ENCODE data around the gene WIPF3.

The WIPF3 gene

DNA sequence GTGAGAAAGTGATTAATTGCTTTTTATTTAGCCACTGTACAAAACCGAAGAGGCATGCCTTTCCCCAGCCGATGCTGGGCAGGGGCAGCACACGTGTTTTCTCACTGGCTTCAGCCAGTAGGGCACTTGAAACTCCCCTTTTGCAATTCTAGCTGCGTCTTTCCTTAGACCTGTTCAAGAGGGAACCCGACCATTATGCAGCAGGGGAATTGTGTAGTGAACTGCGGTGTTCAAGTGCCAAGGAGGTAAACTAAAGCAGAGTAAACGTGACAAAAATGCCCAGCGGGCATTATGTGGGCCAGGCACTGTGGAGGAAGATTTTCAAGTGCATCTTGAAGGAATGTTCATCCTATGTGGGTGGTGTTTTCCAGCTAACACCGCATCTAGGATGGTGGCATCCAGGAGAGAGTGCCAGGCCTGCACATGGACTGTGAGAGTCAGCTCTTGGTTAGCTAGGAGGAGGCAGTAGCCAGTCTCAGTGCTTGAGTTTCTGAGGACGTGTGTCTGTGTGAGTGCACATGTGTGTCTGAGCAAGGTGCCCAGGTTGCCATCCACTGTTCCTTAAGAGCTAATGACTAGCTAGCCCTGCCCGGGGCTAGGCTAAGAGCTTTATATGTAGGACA, 3.3 kb downstream of the WIPF3 start:
- no peak for DNase-seq

DNA sequence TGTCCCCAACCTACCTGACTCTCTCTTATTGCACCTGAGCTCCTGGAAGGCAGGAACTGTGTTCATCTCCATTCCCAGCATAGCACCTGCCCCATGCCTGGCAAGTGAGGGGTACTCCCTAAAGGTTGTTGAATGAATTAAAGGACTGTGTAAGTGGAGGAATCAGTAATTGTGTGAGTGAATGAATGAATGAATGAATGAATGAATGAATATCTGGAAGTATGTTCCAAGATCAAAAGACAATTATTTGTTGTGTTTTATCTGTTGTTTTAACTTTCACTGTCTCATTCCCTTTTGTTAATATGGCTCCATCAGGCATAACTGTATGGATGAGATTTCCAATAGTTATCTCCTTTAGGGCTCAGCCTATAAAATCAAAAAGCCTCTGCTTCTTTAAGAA, 4.0 kb downstream of the WIPF3 start:
- DNase-seq, result no peak

DNA sequence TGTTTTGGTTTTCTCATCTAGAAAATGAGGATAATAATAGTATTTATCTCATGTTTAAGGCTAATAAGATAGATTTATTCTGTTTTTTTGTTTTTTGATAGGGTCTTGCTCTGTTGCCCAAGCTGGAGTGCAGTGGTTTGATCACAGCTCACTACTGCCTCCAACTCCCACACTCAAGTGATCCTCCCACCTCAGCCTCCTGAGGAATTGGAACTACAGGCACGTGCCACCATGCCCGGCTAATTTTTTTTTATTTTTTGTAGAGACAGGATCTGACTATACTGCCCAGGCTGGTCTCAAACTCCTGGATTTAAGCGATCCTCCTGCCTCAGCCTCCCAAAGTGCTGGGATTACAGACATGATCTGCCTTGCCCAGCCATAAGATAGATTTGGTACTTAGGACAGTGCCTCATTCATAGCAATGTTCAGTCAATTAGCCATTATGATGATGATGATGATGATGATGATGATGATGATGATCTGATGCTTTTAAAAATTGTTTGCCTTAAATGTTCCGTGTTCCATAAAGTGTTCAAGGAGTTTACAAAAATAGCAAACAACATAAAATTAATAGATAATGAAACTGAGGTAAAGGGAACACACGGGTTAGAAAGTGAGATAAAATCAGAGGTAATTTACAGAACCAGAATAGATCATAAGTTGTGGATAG, 4.6 kb downstream of the WIPF3 start:
- no peak for DNase-seq

DNA sequence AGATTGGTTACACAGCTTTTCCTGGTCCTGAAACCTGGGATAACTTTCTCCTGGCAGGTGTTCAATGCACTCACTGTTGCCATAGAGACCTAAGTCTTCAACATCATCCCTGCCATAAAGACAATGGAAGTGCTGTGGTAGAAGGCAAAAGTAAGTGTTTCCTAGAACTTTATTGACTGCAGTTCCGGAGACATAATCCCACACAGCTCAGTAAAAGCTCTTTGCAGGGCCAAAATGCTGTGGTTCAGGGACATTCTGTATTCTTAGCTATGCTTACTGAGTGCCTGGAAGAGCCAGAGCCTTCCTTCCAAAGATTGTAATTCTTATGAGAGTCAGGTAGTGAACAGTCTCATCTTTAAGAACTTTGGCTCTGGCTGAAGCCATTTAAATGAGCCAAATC, 5.3 kb downstream of the WIPF3 start:
- DNase-seq, result no peak

DNA sequence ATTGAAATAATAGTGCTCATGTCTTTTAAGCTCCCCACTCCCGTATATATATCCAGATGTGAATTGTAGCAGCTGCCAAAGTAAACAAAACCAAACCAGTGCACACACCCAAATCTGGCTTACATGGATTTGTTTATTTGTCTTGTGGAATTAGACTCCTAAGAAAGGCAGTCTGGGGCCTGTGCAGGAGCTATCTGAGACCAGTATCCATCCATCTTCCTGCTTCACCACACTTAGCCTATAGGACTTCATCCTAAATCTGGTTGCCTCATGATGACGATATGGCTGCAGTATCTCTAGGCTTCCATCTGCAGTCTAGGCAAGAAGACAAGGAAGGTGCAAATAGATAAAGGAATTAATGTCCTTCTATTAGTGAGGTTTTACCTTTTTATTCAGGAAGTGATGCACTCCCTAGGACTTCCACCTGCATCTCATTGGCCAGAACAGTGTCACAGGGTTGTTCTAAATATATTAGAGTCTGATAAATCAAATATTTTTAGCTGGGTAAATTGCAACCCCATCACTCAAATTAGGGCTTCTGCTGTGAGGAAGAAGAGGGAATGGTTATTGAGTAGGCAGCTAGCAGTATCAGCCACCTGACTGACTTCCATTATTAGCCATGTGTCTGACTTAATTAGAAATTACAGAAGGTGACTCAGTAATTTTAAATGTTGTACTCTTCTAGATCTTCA, 6.0 kb downstream of the WIPF3 start:
- DNase-seq, result no peak

DNA sequence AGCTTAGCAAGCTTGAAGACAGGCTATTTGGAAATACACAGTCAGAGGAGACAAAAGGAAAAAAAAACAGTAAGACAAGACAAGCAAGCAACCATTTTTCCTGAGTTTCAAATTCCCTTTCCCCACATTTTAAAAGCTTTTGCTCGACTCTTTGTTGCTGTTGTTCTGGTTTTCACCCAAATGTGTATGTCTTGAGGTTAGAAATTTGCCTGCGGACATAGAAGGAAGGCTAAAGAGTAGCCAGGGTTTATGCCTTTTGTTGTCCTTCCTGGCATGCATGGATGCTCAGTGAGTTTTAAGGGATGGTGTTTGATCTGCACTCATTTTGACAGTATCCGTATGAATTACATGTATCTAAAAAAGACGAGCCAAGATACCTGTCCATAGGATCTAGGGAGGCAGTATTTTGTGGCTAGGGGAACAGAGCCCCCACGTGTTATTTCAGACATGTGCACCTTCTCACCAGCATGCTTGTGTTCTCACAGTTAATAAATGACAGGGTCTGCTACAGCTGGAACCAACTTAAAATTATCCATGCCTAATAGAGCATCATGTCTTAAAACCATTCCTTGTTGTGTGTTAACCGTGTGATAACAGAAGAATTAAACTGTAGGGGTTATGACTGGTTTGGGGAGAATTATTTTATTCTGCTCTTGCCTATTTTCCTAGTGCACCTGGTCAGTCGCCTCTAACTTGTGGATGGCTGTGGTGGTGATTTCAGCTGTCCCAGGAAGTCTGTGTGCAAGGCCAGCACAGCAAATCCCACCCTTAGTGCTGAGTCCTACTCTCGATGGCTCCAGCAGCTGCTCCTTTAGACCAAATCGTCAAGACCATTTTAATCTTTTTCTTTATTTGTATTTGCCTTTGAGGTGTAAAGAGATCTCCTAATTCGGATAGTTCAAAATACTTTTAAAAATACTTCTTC, 9.1 kb downstream of the WIPF3 start:
- DNase-seq, result no peak

DNA sequence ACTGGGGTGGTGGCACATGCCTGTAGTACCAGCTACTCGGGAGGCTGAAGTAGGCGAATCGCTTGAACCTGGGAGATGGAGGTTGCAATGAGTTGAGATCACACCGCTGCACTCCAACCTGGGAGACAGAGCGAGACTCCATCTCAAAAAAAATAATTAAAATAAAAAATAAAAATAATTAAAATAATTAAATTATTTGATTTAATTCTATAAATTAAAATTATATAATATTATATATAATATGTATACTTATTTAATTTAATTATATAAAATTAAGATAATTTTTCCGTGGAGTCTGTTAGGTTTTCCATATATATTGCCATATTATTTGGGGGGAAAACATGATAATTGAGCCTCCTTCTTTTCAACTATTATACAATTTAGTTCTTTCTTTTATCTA, 12.0 kb downstream of the WIPF3 start:
- no peak for DNase-seq

DNA sequence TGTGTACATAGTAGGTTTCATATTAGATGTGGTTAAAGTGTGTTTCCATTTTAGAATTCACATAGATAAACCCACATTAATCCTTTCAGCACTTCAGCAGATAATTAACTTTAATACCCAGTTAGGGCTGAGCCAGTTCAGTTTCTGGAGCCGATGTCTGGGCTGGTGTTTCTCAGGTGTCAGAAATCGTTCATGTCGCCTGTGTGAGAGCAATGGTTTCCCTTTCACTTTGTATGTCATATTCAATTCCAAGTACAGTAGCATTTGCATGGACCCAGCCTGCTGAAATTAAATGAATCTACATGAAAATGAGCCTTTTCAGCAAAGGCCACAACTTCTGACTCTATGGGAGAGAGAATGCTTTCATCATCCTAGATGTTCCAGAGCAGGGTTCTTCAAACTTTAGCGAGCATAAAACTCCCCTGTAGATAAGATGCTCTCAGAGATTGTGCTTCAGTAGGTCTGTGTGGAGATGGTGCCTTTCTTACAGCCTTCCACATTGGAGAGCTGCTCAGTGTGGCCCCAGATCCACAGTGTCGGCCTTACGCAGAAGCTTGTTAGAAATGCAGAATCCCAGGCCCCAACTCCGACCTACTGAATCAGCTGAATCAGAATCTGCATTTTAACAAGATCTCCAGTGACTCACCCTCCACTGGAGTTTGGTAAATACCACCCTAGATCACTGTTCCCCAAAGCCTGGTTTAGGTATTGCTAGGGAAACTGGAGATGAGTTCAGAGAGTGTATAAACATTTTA, 19.6 kb downstream of the WIPF3 start:
- no peak for DNase-seq

DNA sequence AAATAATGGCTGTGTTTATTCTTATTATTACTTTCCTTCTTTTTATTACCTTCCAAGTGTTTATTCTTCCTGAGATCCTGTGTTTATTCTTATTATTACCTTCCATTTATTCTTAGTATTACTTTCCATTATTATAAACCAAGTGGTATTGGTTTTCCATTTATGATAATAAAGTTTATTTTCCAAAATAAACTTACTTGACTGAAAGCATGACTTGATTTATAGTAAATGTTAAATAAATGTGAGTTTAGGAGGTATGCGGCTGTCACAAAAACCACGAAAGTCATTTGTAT, 20.2 kb downstream of the WIPF3 start:
- DNase-seq, result no peak

DNA sequence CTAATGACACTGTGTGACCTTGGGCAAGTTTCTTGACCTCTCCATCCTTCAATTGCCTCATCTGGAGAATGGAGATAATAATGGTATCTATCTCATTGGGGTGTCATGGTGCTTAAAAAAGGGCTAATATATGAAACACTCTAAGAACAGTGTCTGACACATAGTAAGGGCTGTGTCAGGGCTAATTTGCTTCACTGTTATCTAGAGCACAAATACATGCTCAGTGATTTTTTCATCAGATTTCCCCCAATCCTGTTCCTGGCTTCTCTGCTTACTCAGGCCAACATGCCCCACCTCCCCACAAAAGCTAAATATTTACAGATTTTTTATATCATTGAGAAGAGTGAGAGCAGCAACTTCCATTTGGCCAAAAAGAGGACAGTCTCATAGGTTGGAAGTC, 20.6 kb downstream of the WIPF3 start:
- no peak for DNase-seq

DNA sequence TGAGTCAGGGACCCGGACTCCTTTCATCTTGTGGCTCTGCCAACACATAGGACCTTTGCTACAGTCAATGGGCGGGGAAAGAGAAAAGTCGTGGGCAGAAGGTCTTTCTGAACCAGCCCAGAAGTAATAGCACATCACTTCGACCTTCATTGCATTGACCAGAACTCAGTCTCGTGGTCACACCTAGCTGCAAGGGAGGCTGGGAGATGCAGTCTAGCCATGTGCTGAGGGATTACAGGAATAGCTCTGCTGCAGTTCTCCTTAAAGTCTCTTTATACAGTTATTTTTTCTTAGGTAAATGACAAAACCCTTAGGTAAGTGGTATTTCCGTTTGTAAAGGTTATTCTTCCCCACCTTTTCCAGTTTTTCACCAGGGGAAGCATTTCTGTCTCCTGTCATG, 25.4 kb downstream of the WIPF3 start:
- no peak for DNase-seq

DNA sequence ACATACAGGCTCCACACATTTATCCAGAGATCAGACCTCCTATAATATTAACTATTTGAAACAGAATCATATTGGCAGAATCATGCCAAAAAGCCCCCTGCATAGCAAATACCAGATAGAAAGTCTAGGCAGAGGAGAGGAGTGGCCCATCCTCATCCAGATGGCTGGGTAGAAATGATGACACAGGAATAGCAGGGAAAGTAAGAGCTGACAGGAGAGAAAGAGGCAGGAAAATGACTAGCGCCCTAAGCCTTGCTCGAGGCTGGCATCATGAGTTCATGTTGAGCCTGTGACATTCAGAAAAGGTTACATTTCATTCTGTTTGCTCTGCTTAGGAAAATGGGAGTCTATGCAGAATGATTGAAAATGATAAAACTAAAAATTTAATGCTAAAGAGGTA, 27.6 kb downstream of the WIPF3 start:
- DNase-seq, result no peak

DNA sequence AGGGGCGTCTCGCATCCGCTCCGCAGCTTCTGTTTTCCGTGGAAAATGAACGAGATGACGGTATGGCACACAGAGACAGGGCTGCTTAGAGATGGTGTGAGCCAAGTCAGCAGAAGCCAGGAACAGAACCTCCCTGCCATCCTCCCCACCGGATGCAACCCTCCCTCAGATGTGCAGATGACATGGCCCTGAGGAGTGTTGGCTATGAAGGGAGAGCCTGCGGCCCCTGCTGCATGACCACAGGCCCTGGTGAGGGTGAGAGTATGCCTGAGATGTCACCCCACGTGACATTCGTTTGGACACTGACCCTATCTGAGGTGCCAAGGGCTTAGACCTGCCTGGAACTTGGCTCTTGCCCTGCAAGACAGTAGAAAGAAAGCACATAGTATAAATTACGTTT, 29.4 kb downstream of the WIPF3 start:
- no peak for DNase-seq

DNA sequence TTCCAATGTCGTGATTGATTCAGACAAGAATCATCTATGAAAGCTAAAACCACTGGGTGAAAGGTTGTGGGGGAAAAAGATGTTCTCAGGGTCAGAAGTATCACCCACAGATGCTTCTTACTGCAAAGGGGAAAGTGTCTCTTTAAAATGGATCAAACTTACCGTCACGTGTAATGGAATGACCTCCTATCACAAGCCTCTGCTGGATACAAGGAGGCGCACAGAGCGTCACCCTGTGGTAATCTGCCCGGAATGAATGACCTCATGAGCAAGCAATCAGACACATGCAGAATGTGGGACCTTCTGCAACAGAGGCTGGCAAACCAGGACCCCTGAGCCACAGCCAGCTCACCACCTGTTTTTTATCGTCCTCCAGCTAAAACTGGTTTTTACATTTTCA, 33.0 kb downstream of the WIPF3 start:
- DNase-seq, result no peak

DNA sequence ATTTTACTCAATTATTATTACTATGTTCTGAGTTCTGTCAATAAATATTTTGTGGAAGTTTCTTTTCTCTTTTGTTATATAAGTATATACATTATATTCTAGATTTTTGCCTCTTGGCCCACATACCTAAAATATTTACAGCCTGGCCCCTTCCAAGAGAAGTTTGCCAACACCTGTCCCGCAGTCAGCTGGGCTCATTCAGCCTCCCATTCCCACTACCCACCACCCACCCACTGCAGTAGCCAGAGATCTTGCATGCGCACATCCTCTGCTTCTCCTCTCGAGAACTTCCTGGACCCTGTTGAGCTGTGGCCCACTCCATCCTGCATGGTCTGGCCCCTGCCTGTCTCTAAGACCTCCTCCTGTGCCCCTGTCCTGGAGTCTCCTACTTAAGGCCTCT, 33.6 kb downstream of the WIPF3 start:
- DNase-seq, result no peak

DNA sequence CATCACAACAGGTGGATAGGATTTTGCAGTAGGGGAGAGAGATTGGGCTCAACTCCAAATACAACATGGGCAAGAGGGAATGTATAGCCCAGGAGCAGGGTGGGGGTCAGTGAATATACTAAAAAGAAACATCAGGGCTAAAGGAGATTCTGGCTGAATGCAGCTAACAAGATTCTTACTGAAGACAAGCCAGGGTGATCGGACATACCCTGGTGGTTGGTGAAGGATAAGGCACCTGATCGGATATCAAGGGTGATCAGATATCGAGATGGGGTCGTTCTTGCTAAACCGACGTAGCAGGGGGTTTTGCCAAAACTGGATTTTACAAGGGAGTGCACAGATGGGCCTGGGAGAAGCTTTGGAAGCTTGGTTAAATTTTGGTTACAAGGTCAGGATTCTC, 34.4 kb downstream of the WIPF3 start:
- DNase-seq, result no peak

DNA sequence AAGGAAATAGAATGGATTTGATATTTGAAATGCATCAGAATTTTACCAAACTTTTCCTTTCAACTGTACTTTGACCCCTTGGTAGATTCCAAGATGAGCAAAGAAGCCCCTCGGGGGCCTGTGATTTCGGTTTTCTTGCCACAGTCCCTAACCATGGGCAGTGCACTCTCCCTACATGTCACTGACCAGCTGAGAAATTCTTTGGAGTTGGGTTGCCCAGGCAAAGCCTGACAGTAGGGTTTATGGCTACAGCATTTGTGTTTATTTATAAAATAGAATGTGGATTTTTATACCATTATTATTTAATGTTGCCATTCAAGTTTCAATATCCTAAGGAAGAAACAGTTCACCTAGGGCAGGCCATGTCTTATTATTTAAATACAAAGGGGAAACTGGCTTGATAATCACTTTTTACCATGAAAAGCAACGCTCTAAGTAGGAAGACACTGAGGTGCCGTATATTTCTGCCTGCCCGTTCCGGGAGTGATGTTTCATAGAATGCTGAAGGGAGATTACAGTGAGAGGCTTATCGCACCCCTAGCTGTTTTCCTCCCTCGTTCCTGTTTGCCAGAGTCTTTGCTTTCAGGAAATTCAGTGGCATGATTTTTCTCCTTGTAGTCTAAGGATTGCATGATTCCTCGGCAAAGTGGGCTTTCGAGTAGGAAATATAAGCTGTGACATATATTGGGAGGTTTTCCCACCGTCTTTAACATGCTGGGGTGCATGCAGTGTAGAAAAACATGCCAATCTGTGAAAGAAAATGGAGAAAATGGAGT, 35.8 kb downstream of the WIPF3 start:
- no peak for DNase-seq

DNA sequence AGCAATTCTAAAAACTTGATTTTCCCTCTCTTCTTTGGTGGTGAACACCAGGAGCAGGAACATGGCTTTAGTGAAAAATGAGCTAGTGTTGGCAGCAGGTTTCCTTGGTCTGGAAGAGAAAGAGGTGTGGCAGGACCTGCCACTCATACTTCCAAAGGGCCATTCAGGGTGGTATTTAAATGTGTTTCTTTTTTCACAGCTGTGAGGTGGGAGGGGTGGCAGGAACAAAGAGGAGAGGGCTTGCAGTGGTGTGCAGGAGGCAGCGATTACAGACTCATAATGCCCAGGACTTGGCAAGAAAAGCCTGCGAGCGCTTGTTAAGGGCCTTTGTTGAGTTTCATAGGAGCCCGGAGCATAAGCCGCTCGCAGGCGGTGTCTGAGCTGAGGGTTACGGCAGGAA, 36.8 kb downstream of the WIPF3 start:
- no peak for DNase-seq

DNA sequence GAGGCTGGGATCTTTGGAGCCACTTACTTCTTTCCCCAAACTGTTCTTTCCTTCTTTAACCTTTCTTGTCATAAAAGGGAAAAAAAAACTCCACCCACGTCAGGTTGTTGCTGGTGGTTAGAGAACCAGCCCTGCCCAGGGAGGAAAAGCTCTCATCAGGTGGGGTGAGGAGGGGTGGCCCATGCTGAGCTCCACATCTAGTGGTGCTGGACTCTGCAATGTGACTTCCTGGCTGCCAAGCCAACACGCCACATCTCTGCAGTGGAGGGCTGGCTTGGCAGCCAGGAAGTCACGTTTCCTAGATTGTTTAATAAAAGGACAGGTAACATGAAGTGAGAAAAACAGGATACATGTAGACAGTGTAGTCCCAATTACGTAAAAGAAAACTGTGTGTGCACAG, 37.4 kb downstream of the WIPF3 start:
- DNase-seq, result no peak

DNA sequence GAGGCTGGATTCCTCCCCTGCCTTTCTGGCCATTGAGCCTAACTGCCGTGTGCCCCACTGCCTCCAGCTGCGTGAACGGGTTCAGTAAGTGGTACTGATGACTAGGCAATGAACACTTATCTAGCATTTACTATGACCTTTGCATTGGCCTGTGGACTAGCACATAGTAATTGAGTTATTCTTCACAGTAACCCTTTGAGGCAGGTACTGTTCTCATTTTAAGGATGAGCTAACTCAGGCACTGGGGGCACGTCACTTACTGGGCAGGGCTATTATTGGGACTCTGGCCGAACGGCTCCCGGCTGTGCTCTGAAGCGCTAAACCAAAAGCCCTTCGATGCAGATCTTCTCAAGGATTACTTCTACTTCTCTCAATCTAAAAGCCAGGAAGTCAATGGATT, 38.3 kb downstream of the WIPF3 start:
- no peak for DNase-seq

DNA sequence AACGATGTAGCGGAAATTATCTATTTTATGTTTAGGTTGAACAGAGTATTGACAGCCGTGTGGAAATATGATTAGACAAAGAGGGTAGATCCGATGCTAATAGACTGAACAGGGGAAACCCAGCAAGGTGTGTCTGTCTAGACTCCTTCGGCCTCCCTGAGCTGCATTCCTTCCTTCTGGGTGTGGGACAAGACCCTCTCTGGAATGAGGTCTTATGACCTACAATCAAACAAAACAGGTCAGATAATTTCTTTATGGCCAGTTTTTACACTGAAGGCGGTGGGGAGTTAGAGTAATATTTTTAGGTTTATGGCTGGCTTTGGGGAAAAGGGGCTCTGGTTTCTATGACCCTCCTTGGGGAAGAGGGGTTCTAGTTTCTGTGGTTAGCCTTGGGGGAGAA, 41.2 kb downstream of the WIPF3 start:
- DNase-seq, result no peak

DNA sequence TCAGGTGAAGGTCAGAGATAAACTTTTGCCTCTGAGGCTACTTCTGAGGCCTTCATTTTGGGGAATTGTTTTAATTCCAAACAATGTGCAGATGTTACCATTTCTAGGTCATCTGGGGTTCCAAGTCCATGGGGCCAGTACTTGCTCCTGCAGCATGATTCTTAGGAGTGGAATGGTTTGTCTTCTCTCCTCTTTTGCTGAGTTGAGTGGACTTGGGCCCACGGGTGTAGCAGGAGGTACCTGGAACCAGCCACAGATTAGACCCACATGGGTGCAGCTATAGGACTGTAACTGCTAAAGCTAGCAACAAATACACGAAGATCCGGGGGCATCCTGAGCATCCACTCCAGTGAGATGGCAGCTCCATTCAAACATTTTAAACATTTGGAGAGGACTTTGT, 41.6 kb downstream of the WIPF3 start:
- no peak for DNase-seq
